ENCODE measurements around the gene SINHCAF.

DNA sequence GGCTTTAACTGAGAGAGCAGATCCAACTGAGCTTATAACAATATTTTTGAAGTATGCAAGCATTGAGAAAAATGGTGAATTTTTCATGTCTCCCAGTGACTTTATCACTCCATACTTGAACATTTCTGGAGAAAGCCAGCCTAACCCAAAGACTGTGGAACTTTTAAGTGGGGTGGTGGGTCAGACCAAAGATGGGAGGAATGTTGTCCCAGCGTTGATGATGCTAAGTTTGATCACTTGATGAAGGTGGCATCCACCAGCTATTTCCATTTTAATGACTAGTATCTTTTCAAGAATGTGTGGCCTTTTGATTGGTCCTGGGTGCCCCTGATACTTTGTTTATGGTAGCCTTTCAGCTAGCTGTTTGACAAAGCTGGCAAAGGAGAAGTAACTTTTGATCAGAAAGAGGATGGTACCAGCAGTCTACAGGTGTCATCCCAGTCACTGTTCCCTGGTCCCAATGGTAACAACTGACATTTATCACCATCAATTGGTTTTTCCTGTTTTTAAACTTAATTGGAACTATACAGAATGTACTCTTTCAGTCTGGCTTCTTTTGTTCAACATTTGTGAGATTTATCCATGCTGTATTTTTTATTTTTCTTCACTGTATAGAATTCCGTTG lies 14.2 kb downstream of the SINHCAF start:
- TF ChIP-seq, protein P1, sequence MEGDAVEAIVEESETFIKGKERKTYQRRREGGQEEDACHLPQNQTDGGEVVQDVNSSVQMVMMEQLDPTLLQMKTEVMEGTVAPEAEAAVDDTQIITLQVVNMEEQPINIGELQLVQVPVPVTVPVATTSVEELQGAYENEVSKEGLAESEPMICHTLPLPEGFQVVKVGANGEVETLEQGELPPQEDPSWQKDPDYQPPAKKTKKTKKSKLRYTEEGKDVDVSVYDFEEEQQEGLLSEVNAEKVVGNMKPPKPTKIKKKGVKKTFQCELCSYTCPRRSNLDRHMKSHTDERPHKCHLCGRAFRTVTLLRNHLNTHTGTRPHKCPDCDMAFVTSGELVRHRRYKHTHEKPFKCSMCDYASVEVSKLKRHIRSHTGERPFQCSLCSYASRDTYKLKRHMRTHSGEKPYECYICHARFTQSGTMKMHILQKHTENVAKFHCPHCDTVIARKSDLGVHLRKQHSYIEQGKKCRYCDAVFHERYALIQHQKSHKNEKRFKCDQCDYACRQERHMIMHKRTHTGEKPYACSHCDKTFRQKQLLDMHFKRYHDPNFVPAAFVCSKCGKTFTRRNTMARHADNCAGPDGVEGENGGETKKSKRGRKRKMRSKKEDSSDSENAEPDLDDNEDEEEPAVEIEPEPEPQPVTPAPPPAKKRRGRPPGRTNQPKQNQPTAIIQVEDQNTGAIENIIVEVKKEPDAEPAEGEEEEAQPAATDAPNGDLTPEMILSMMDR (IDR thresholded peaks at IDR 0.05), result no peak
- TF ChIP-seq, protein P2, sequence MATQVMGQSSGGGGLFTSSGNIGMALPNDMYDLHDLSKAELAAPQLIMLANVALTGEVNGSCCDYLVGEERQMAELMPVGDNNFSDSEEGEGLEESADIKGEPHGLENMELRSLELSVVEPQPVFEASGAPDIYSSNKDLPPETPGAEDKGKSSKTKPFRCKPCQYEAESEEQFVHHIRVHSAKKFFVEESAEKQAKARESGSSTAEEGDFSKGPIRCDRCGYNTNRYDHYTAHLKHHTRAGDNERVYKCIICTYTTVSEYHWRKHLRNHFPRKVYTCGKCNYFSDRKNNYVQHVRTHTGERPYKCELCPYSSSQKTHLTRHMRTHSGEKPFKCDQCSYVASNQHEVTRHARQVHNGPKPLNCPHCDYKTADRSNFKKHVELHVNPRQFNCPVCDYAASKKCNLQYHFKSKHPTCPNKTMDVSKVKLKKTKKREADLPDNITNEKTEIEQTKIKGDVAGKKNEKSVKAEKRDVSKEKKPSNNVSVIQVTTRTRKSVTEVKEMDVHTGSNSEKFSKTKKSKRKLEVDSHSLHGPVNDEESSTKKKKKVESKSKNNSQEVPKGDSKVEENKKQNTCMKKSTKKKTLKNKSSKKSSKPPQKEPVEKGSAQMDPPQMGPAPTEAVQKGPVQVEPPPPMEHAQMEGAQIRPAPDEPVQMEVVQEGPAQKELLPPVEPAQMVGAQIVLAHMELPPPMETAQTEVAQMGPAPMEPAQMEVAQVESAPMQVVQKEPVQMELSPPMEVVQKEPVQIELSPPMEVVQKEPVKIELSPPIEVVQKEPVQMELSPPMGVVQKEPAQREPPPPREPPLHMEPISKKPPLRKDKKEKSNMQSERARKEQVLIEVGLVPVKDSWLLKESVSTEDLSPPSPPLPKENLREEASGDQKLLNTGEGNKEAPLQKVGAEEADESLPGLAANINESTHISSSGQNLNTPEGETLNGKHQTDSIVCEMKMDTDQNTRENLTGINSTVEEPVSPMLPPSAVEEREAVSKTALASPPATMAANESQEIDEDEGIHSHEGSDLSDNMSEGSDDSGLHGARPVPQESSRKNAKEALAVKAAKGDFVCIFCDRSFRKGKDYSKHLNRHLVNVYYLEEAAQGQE (IDR thresholded peaks at IDR 0.05; ENCODE audit: insufficient read depth in 1 of 2, low read depth in 2 of 2, low read length in 1 of 2), result no peak
- no peak for TF ChIP-seq POLR2AphosphoS5 (IDR thresholded peaks at IDR 0.05; ENCODE audit: low read depth, low read length)
- no peak for TF ChIP-seq TCF7L2 (IDR thresholded peaks at IDR 0.05; ENCODE audit: low read depth, low read length)

Measured in Panc1 (cell line).